ENCODE measurements around the gene CEP170B.
"Not testable (repeated sequence)": the region's sequence is repeated elsewhere in the genome, so short reads cannot be mapped to it uniquely, and the experiment has no call there.

Gene CEP170B

GRCh38 chr14:104824353-104824997, 40.6 kb upstream of the CEP170B start:
- Histone ChIP-seq H3K36me3 (ENCODE audit: control insufficient read depth in 2 of 2, insufficient read depth in 2 of 2, low read length in 2 of 2) (no peaks in the 10 kb centered on the region), H3K4me3 (ENCODE audit: low read length in 2 of 2) (no peak overlapping the region), H3K27me3 (ENCODE audit: control insufficient read depth in 2 of 2, insufficient read depth in 2 of 2, low read length in 2 of 2) (peaks cover 0 to 8% of the 10 kb centered on the region in 2 donors), H3K9ac (ENCODE audit: low read depth in 1 of 2, low read length in 2 of 2) (no peak overlapping the region), H3K4me1 (ENCODE audit: control insufficient read depth in 2 of 2, insufficient read depth in 2 of 2, low read length in 2 of 2) (peaks cover 15 to 23% of the 10 kb centered on the region in 2 donors), H3K9me3 (ENCODE audit: control insufficient read depth in 2 of 2, low read length in 2 of 2) (no peaks in the 10 kb centered on the region), H3K27ac (ENCODE audit: low read depth in 2 of 2, low read length in 2 of 2) (no peak overlapping the region)

GRCh38 chr14:104826189-104826860, 38.7 kb upstream of the CEP170B start:
- Histone ChIP-seq H3K36me3 (ENCODE audit: control insufficient read depth in 2 of 2, insufficient read depth in 2 of 2, low read length in 2 of 2) (no peaks in the 10 kb centered on the region), H3K9ac (ENCODE audit: low read depth in 1 of 2, low read length in 2 of 2) (peak overlapping the region; percentile 47 to 67), H3K4me3 (ENCODE audit: low read length in 2 of 2) (peak overlapping the region; percentile 71 to 73), H3K27me3 (ENCODE audit: control insufficient read depth in 2 of 2, insufficient read depth in 2 of 2, low read length in 2 of 2) (peaks cover 0 to 8% of the 10 kb centered on the region in 2 donors), H3K27ac (ENCODE audit: low read depth in 2 of 2, low read length in 2 of 2) (peak overlapping the region in 1 of 2 donors; percentile 23), H3K9me3 (ENCODE audit: control insufficient read depth in 2 of 2, low read length in 2 of 2) (no peaks in the 10 kb centered on the region), H3K4me1 (ENCODE audit: control insufficient read depth in 2 of 2, insufficient read depth in 2 of 2, low read length in 2 of 2) (peaks cover 13 to 20% of the 10 kb centered on the region in 2 donors)

- peaks cover 13 to 20% of the 10 kb centered on the region in 2 donors for H3K4me1 ChIP-seq (ENCODE audit: control insufficient read depth in 2 of 2, insufficient read depth in 2 of 2, low read length in 2 of 2)
- peak overlapping the region; percentile 32 to 66 for H3K9ac ChIP-seq (ENCODE audit: low read depth in 1 of 2, low read length in 2 of 2)
- H3K27me3 ChIP-seq (ENCODE audit: control insufficient read depth in 2 of 2, insufficient read depth in 2 of 2, low read length in 2 of 2): peaks cover 0 to 8% of the 10 kb centered on the region in 2 donors
- no peak overlapping the region for H3K27ac ChIP-seq (ENCODE audit: low read depth in 2 of 2, low read length in 2 of 2)
- peak overlapping the region; percentile 55 to 62 for H3K4me3 ChIP-seq (ENCODE audit: low read length in 2 of 2)
- no peaks in the 10 kb centered on the region for H3K36me3 ChIP-seq (ENCODE audit: control insufficient read depth in 2 of 2, insufficient read depth in 2 of 2, low read length in 2 of 2)
- no peaks in the 10 kb centered on the region for H3K9me3 ChIP-seq (ENCODE audit: control insufficient read depth in 2 of 2, low read length in 2 of 2)
Measured at GRCh38 chr14:104826861-104827176, 38.2 kb upstream of the CEP170B start.

GRCh38 chr14:104827177-104828055, 37.7 kb upstream of the CEP170B start:
- H3K9ac ChIP-seq (ENCODE audit: low read depth in 1 of 2, low read length in 2 of 2): peak overlapping the region; percentile 32 to 66
- peak overlapping the region; percentile 55 to 62 for H3K4me3 ChIP-seq (ENCODE audit: low read length in 2 of 2)
- no peak overlapping the region for H3K27ac ChIP-seq (ENCODE audit: low read depth in 2 of 2, low read length in 2 of 2)
- H3K36me3 ChIP-seq (ENCODE audit: control insufficient read depth in 2 of 2, insufficient read depth in 2 of 2, low read length in 2 of 2): no peaks in the 10 kb centered on the region
- peaks cover 0 to 8% of the 10 kb centered on the region in 2 donors for H3K27me3 ChIP-seq (ENCODE audit: control insufficient read depth in 2 of 2, insufficient read depth in 2 of 2, low read length in 2 of 2)
- no peaks in the 10 kb centered on the region for H3K9me3 ChIP-seq (ENCODE audit: control insufficient read depth in 2 of 2, low read length in 2 of 2)
- peaks cover 13 to 20% of the 10 kb centered on the region in 2 donors for H3K4me1 ChIP-seq (ENCODE audit: control insufficient read depth in 2 of 2, insufficient read depth in 2 of 2, low read length in 2 of 2)

GRCh38 chr14:104830781-104831180, 34.3 kb upstream of the CEP170B start:
- H3K4me3 ChIP-seq (ENCODE audit: low read length in 2 of 2): no peak overlapping the region
- H3K27ac ChIP-seq (ENCODE audit: low read depth in 2 of 2, low read length in 2 of 2): no peak overlapping the region
- no peaks in the 10 kb centered on the region for H3K36me3 ChIP-seq (ENCODE audit: control insufficient read depth in 2 of 2, insufficient read depth in 2 of 2, low read length in 2 of 2)
- no peaks in the 10 kb centered on the region for H3K27me3 ChIP-seq (ENCODE audit: control insufficient read depth in 2 of 2, insufficient read depth in 2 of 2, low read length in 2 of 2)
- H3K4me1 ChIP-seq (ENCODE audit: control insufficient read depth in 2 of 2, insufficient read depth in 2 of 2, low read length in 2 of 2): peaks cover 13 to 17% of the 10 kb centered on the region in 2 donors
- H3K9me3 ChIP-seq (ENCODE audit: control insufficient read depth in 2 of 2, low read length in 2 of 2): no peaks in the 10 kb centered on the region
- no peak overlapping the region for H3K9ac ChIP-seq (ENCODE audit: low read depth in 1 of 2, low read length in 2 of 2)

GRCh38 chr14:104836171-104836935, 28.7 kb upstream of the CEP170B start:
- not testable (repeated sequence) for H3K27me3 ChIP-seq (ENCODE audit: control insufficient read depth in 2 of 2, insufficient read depth in 2 of 2, low read length in 2 of 2)

GRCh38 chr14:104841730-104842129, 23.3 kb upstream of the CEP170B start:
- Histone ChIP-seq H3K36me3 (ENCODE audit: control insufficient read depth in 2 of 2, insufficient read depth in 2 of 2, low read length in 2 of 2) (no peaks in the 10 kb centered on the region), H3K9ac (ENCODE audit: low read depth in 1 of 2, low read length in 2 of 2) (no peak overlapping the region), H3K27ac (ENCODE audit: low read depth in 2 of 2, low read length in 2 of 2) (no peak overlapping the region), H3K4me3 (ENCODE audit: low read length in 2 of 2) (no peak overlapping the region), H3K9me3 (ENCODE audit: control insufficient read depth in 2 of 2, low read length in 2 of 2) (no peaks in the 10 kb centered on the region), H3K27me3 (ENCODE audit: control insufficient read depth in 2 of 2, insufficient read depth in 2 of 2, low read length in 2 of 2) (peaks cover 37 to 49% of the 10 kb centered on the region in 2 donors), H3K4me1 (ENCODE audit: control insufficient read depth in 2 of 2, insufficient read depth in 2 of 2, low read length in 2 of 2) (peaks cover 0 to 5% of the 10 kb centered on the region in 2 donors)

More at GRCh38 chr14:104836171-104836935, 28.7 kb upstream of the CEP170B start:
- H3K4me1 ChIP-seq (ENCODE audit: control insufficient read depth in 2 of 2, insufficient read depth in 2 of 2, low read length in 2 of 2); H3K4me3 ChIP-seq (ENCODE audit: low read length in 2 of 2); H3K9me3 ChIP-seq (ENCODE audit: control insufficient read depth in 2 of 2, low read length in 2 of 2); H3K27ac ChIP-seq (ENCODE audit: low read depth in 2 of 2, low read length in 2 of 2); H3K36me3 ChIP-seq (ENCODE audit: control insufficient read depth in 2 of 2, insufficient read depth in 2 of 2, low read length in 2 of 2); H3K9ac ChIP-seq (ENCODE audit: low read depth in 1 of 2, low read length in 2 of 2): not testable (repeated sequence)

- no peak overlapping the region for H3K9ac ChIP-seq (ENCODE audit: low read depth in 1 of 2, low read length in 2 of 2)
- peaks cover 37 to 49% of the 10 kb centered on the region in 2 donors for H3K27me3 ChIP-seq (ENCODE audit: control insufficient read depth in 2 of 2, insufficient read depth in 2 of 2, low read length in 2 of 2)
- H3K4me3 ChIP-seq (ENCODE audit: low read length in 2 of 2): no peak overlapping the region
- H3K9me3 ChIP-seq (ENCODE audit: control insufficient read depth in 2 of 2, low read length in 2 of 2): no peaks in the 10 kb centered on the region
- no peaks in the 10 kb centered on the region for H3K36me3 ChIP-seq (ENCODE audit: control insufficient read depth in 2 of 2, insufficient read depth in 2 of 2, low read length in 2 of 2)
- H3K4me1 ChIP-seq (ENCODE audit: control insufficient read depth in 2 of 2, insufficient read depth in 2 of 2, low read length in 2 of 2): peaks cover 0 to 5% of the 10 kb centered on the region in 2 donors
- H3K27ac ChIP-seq (ENCODE audit: low read depth in 2 of 2, low read length in 2 of 2): no peak overlapping the region
Measured at GRCh38 chr14:104843006-104843405, 22.1 kb upstream of the CEP170B start.

- no peak overlapping the region for H3K9ac ChIP-seq (ENCODE audit: low read depth in 1 of 2, low read length in 2 of 2)
- peaks cover 0 to 5% of the 10 kb centered on the region in 2 donors for H3K4me1 ChIP-seq (ENCODE audit: control insufficient read depth in 2 of 2, insufficient read depth in 2 of 2, low read length in 2 of 2)
- H3K4me3 ChIP-seq (ENCODE audit: low read length in 2 of 2): peak overlapping the region; percentile 15 to 23
- H3K9me3 ChIP-seq (ENCODE audit: control insufficient read depth in 2 of 2, low read length in 2 of 2): no peaks in the 10 kb centered on the region
- H3K27me3 ChIP-seq (ENCODE audit: control insufficient read depth in 2 of 2, insufficient read depth in 2 of 2, low read length in 2 of 2): peaks cover 37 to 49% of the 10 kb centered on the region in 2 donors
- H3K27ac ChIP-seq (ENCODE audit: low read depth in 2 of 2, low read length in 2 of 2): no peak overlapping the region
- H3K36me3 ChIP-seq (ENCODE audit: control insufficient read depth in 2 of 2, insufficient read depth in 2 of 2, low read length in 2 of 2): no peaks in the 10 kb centered on the region
Measured at GRCh38 chr14:104843442-104844305, 21.4 kb upstream of the CEP170B start.
